Stimulated activated CD4-positive, alpha-beta T cell treated with anti-CD3 and anti-CD28 coated beads, TNF-alpha, amount 100 ng/mL, for 24 hours (primary cell): ENCODE measurements around the gene DCUN1D2.

ENCODE experiments used
- DNase-seq, 3 experiments: peaks; one replicate each; pipeline ENCODE4 v3.0.0-alpha.2; 2020; ENCODE audit warnings: low read depth in 3 of 3

DCUN1D2 gene

GRCh38 chr13:113423520-113424163 is 66.9 kb downstream of the DCUN1D2 start:
- DNase-seq: no peak

- DNase-seq: no peak
These were observed 67.5 kb downstream of the DCUN1D2 start for GRCh38 chr13:113422807-113423519.

- no peak for DNase-seq
These were observed 68.7 kb downstream of the DCUN1D2 start for GRCh38 chr13:113421673-113422270.

- DNase-seq: no peak
These were observed 69.5 kb downstream of the DCUN1D2 start for GRCh38 chr13:113420833-113421600.

GRCh38 chr13:113420232-113420631 is 70.3 kb downstream of the DCUN1D2 start:
- no peak for DNase-seq

GRCh38 chr13:113419531-113420193 is 70.8 kb downstream of the DCUN1D2 start:
- no peak for DNase-seq

GRCh38 chr13:113418722-113419049 is 71.8 kb downstream of the DCUN1D2 start:
- DNase-seq: no peak

GRCh38 chr13:113417836-113418721 is 72.4 kb downstream of the DCUN1D2 start:
- DNase-seq: no peak

- no peak for DNase-seq
These were observed 73.3 kb downstream of the DCUN1D2 start for GRCh38 chr13:113417008-113417751.

- no peak for DNase-seq
These were observed 74.7 kb downstream of the DCUN1D2 start for GRCh38 chr13:113415825-113416224.

- DNase-seq: no peak
These were observed 75.5 kb downstream of the DCUN1D2 start for GRCh38 chr13:113415032-113415431.

GRCh38 chr13:113414335-113414734 is 76.2 kb downstream of the DCUN1D2 start:
- DNase-seq: no peak

- no peak for DNase-seq
These were observed 76.6 kb downstream of the DCUN1D2 start for GRCh38 chr13:113413898-113414282.

GRCh38 chr13:113413178-113413897 is 77.2 kb downstream of the DCUN1D2 start:
- no peak for DNase-seq

GRCh38 chr13:113412440-113412839 is 78.1 kb downstream of the DCUN1D2 start:
- no peak for DNase-seq

GRCh38 chr13:113411216-113412023 is 79.1 kb downstream of the DCUN1D2 start:
- no peak for DNase-seq

- DNase-seq: no peak
These were observed 79.9 kb downstream of the DCUN1D2 start for GRCh38 chr13:113410472-113411201.

GRCh38 chr13:113408562-113408961 is 81.9 kb downstream of the DCUN1D2 start:
- DNase-seq: no peak
